Measurements from ENCODE around the gene VPS51. TPM values are rescaled to one million over a fixed set of nuclear protein-coding genes. Genes with fewer than 3 reads are reported as not detected.
A peak's percentile ranks its signal among the peaks of the same experiment; 100 is the strongest.

The VPS51 gene
- total RNA-seq, 1 donor = 211 TPM

DNA sequence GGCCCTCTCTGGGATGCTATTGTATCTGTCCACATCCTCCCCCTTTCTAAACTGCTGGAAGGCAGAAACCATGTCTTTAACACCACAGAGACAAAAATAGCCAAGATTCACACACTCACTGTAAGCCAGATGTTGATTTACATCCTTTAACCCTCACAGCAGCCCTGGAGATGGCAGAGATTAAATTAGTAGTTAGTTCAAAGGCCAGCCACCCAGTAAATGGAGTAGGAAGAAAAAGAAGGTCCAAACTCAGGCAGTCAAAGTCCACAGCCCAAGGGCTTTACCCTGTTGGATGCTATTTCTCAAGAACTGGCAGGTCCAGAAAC, 23.6 kb downstream of the VPS51 start:
- TF ChIP-seq, protein P1, sequence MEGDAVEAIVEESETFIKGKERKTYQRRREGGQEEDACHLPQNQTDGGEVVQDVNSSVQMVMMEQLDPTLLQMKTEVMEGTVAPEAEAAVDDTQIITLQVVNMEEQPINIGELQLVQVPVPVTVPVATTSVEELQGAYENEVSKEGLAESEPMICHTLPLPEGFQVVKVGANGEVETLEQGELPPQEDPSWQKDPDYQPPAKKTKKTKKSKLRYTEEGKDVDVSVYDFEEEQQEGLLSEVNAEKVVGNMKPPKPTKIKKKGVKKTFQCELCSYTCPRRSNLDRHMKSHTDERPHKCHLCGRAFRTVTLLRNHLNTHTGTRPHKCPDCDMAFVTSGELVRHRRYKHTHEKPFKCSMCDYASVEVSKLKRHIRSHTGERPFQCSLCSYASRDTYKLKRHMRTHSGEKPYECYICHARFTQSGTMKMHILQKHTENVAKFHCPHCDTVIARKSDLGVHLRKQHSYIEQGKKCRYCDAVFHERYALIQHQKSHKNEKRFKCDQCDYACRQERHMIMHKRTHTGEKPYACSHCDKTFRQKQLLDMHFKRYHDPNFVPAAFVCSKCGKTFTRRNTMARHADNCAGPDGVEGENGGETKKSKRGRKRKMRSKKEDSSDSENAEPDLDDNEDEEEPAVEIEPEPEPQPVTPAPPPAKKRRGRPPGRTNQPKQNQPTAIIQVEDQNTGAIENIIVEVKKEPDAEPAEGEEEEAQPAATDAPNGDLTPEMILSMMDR (IDR thresholded peaks at IDR 0.05; ENCODE audit: insufficient read depth, low read length) = no peak
- DNase-seq (ENCODE audit: low read depth) = no peak
- no peak overlapping the region for H3K4me3 ChIP-seq (ENCODE audit: low read depth, low read length)

DNA sequence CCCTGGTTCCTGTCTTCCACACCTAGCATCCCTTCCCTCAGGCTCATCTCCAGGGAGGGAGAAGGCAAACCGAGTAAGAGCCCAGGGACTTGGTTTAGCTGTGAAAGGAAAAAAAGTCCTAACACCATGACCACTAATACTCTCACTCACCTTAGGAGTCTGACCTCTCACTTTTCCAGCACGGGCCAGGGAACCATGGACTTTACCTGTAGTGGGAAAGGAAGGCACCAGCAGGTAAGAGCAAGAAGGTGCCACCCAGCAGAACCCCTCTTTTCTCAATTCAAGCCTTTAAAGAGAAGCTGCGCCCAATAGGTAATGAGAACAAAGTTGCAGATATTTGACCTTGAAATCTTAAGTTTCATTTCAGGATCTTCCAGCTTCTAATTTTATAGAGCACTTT, 24.8 kb downstream of the VPS51 start:
- DNase-seq (ENCODE audit: low read depth) = no peak
- TF ChIP-seq, protein P1 (IDR thresholded peaks at IDR 0.05; ENCODE audit: insufficient read depth, low read length) = no peak
- H3K4me3 ChIP-seq (ENCODE audit: low read depth, low read length) = peak overlapping the region; percentile 99

GRCh38 chr11:65121447-65121864, 25.4 kb downstream of the VPS51 start:
- peak overlapping the region; percentile 99 for H3K4me3 ChIP-seq (ENCODE audit: low read depth, low read length)
- TF ChIP-seq, protein P1 (IDR thresholded peaks at IDR 0.05; ENCODE audit: insufficient read depth, low read length) = no peak
- DNase-seq (ENCODE audit: low read depth) = no peak

DNA sequence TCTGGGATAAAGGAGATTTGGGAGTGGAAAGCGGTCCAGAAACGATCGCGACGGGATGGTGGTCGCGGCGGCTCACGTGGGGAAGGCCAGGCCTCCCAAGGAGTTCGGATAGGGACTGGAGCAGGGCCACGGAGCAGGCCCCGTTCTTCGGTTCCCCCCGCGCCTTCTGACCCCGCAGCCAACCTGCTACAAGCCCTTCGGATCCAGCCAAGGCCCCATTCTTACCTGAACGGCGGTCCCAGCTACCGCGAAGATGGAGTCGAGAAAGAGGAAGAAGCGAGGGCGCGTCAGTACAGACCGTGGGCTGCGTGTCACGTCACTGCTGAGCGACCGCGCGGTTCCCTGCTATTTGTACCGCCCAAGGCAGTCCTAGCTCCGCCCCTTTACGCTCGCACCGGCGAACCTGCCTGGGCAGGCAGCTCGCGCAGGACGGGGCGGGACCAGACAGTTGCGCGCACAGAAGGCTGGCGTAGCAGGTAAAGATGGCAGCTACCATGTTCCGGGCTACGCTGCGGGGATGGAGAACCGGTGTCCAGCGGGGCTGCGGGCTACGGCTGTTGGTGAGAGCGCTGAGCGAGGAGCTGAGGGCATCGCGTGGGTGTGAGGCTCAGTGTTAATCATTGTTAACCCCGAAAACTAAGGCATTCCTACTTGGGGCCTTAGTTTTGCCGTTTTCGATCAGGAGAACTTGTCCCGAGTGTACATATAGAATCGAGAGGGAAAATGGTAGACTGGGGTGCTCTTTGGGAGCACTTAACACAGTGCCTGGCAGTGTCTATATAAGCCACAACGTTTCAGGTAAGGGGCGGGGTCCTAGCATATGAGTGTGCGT, 26.1 kb downstream of the VPS51 start, which contains the start of the genes FAU and MRPL49:
FAU (minus strand) TSS at position 270 of the 832 bp plus-strand sequence. CDS start 321 bp downstream, outside the sequence.
MRPL49 (plus strand) TSS at position 457 of the 832 bp plus-strand sequence; CDS start at position 483, 26 bp downstream.
- TF ChIP-seq, protein P1 (IDR thresholded peaks at IDR 0.05; ENCODE audit: insufficient read depth, low read length) = no peak
- peak; percentile 94 for DNase-seq (ENCODE audit: low read depth)
- peak within 1 kb of the TSS; percentile 99 for H3K4me3 ChIP-seq (ENCODE audit: low read depth, low read length)

DNA sequence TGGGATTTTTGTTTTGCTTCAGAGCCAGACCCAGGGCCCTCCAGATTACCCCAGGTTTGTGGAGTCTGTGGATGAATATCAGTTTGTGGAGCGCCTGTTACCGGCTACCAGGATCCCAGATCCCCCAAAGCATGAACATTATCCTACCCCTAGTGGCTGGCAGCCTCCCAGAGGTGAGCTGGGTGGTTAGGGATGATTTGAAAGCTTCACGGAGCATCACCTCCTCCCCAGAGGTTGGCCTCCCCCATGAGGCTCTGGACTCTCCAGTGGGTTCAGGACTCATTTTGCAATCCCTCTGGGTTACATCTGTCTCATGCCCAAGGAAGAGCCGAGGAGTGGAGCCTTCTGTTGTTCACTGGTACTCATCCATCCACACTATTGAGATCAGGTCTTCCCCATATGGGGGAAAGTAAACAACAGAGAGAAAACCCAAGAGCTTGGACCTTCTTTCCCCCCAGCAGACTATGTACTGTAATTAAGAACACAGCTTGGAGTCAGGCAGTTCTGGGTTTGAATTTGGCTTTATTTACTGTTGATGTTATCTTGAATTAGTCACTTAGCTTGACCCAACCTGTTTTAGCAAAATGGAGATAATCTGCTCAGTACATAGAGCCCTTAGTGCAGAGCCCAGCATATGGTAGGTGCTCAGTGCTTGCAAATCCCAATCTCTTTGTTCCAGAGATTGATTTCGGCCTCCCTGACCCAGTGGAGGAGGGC, 28.6 kb downstream of the VPS51 start:
- TF ChIP-seq, protein P1 (IDR thresholded peaks at IDR 0.05; ENCODE audit: insufficient read depth, low read length) = no peak
- no peak overlapping the region for H3K4me3 ChIP-seq (ENCODE audit: low read depth, low read length)
- DNase-seq (ENCODE audit: low read depth) = no peak

DNA sequence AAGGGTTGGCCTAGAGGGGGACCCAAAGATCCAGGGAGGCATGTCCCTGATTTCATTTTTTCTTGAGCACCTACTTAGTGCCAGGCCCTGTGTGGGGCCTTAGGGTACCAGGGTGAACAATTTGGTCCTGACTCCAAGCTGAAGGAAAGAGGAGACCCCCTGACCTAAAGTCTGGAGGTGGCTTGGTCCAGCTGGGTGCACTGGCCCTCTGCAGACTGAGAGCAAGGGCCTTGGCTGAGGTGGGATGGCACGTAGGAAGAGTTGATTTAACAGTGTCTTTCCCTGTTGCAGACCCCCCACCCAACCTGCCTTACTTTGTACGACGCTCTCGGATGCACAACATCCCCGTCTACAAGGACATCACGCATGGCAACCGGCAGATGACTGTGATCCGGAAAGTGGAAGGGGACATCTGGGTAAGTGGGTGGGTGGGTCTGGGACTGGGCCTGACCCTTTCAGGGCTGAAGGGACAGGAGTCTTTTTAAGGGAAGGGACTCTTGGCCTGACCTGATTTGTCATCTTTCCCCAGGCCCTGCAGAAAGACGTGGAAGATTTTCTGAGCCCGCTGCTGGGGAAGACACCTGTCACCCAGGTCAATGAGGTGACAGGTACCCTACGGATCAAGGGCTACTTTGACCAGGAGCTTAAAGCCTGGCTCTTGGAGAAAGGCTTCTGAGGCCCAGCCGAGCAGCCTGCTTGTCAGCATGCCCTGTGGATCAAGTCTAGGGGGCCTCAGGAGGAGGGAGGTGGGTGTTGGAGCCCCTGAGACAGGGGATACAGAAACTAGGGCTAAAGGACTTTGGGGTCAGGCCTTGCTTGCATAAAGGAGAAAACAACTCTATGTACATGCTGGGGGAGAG, 29.4 kb downstream of the VPS51 start:
- DNase-seq (ENCODE audit: low read depth) = no peak
- no peak overlapping the region for H3K4me3 ChIP-seq (ENCODE audit: low read depth, low read length)
- TF ChIP-seq, protein P1 (IDR thresholded peaks at IDR 0.05; ENCODE audit: insufficient read depth, low read length) = no peak
